ENCODE measurements around the gene GGNBP2.

Gene GGNBP2

GRCh38 chr17:36544307-36545076, at the start of gene GGNBP2:
GGNBP2 (plus strand) TSS chr17:36544919; CDS start chr17:36545725, 806 bp downstream.
- Histone ChIP-seq H3K27ac (ENCODE audit: low read depth, low read length) (peak within 1 kb of the TSS; percentile 94), H3K79me2 (ENCODE audit: control insufficient read depth, low read length) (peaks cover 68% of the 10 kb centered on the region), H3K9me2 (replicated peaks; ENCODE audit: control insufficient read depth, low read length) (no peaks in the 10 kb centered on the region), H3K4me3 (ENCODE audit: low read length) (peak within 1 kb of the TSS; percentile 100), H4K20me1 (ENCODE audit: control insufficient read depth, insufficient read depth, low read depth, low read length) (peaks cover 19% of the 10 kb centered on the region; the same call in 1 of the 2 replicates), H3K36me3 (ENCODE audit: control insufficient read depth, low read length) (peaks cover 43% of the 10 kb centered on the region), H3K4me2 (ENCODE audit: low read length) (peak within 1 kb of the TSS; percentile 85), H3K27me3 (ENCODE audit: control insufficient read depth, low read length) (no peaks in the 10 kb centered on the region), H3K9me3 (ENCODE audit: control insufficient read depth, insufficient read depth, low read length) (no peaks in the 10 kb centered on the region), H3F3A (ENCODE audit: control insufficient read depth, insufficient read depth) (peaks cover 34% of the 10 kb centered on the region), H3K4me1 (ENCODE audit: control insufficient read depth, low read length) (peaks cover 31% of the 10 kb centered on the region)
- no peak for TF ChIP-seq CTCF (IDR thresholded peaks at IDR 0.05; ENCODE audit: low read depth, low read length, poor library complexity, severe bottlenecking)
- TF ChIP-seq EZH2phosphoT487 (IDR thresholded peaks at IDR 0.05; ENCODE audit: borderline replicate concordance, low read length): no peak

GRCh38 chr17:36495076-36495578, 49.6 kb upstream of the GGNBP2 start:
- Histone ChIP-seq H3K9me2 (replicated peaks; ENCODE audit: control insufficient read depth, low read length) (no peaks in the 10 kb centered on the region), H3K9me3 (ENCODE audit: control insufficient read depth, insufficient read depth, low read length) (no peaks in the 10 kb centered on the region), H3K27me3 (ENCODE audit: control insufficient read depth, low read length) (no peaks in the 10 kb centered on the region), H3K4me1 (ENCODE audit: control insufficient read depth, low read length) (no peaks in the 10 kb centered on the region), H3F3A (ENCODE audit: control insufficient read depth, insufficient read depth) (peaks cover 8% of the 10 kb centered on the region; the same call in 1 of the 2 replicates), H4K20me1 (ENCODE audit: control insufficient read depth, insufficient read depth, low read depth, low read length) (no peaks in the 10 kb centered on the region), H3K79me2 (ENCODE audit: control insufficient read depth, low read length) (peaks cover 22% of the 10 kb centered on the region), H3K4me3 (ENCODE audit: low read length) (no peak overlapping the region), H3K36me3 (ENCODE audit: control insufficient read depth, low read length) (peaks cover 82% of the 10 kb centered on the region), H3K4me2 (ENCODE audit: low read length) (no peak overlapping the region), H3K27ac (ENCODE audit: low read depth, low read length) (no peak overlapping the region)
- TF ChIP-seq EZH2phosphoT487 (IDR thresholded peaks at IDR 0.05; ENCODE audit: borderline replicate concordance, low read length): no peak
- no peak for TF ChIP-seq CTCF (IDR thresholded peaks at IDR 0.05; ENCODE audit: low read depth, low read length, poor library complexity, severe bottlenecking)

- Histone ChIP-seq H3F3A (ENCODE audit: control insufficient read depth, insufficient read depth) (peaks cover 10% of the 10 kb centered on the region; the same call in 1 of the 2 replicates), H3K79me2 (ENCODE audit: control insufficient read depth, low read length) (peaks cover 11% of the 10 kb centered on the region), H3K9me3 (ENCODE audit: control insufficient read depth, insufficient read depth, low read length) (no peaks in the 10 kb centered on the region), H3K4me1 (ENCODE audit: control insufficient read depth, low read length) (no peaks in the 10 kb centered on the region), H3K27me3 (ENCODE audit: control insufficient read depth, low read length) (no peaks in the 10 kb centered on the region), H3K4me2 (ENCODE audit: low read length) (no peak overlapping the region), H3K36me3 (ENCODE audit: control insufficient read depth, low read length) (peaks cover 89% of the 10 kb centered on the region), H4K20me1 (ENCODE audit: control insufficient read depth, insufficient read depth, low read depth, low read length) (no peaks in the 10 kb centered on the region), H3K4me3 (ENCODE audit: low read length) (no peak overlapping the region), H3K27ac (ENCODE audit: low read depth, low read length) (no peak overlapping the region), H3K9me2 (replicated peaks; ENCODE audit: control insufficient read depth, low read length) (no peaks in the 10 kb centered on the region)
- TF ChIP-seq CTCF (IDR thresholded peaks at IDR 0.05; ENCODE audit: low read depth, low read length, poor library complexity, severe bottlenecking) (no peak), EZH2phosphoT487 (IDR thresholded peaks at IDR 0.05; ENCODE audit: borderline replicate concordance, low read length) (no peak)
Observed at GRCh38 chr17:36496018-36496789, 48.5 kb upstream of the GGNBP2 start.

Measured in DOHH2 (cell line).